GM19463 (cell line): ENCODE results near the gene FAM114A1.

Experiments
- ATAC-seq: cut with Tn5 transposase; IDR thresholded peaks from one replicate; pipeline ENCODE4 v1.9.1; 2021; ENCODE audit warnings: mild to moderate bottlenecking, moderate library complexity; ENCODE audit not compliant: unreplicated experiment

The FAM114A1 gene

GRCh38 chr4:38867478-38868058 lies at the start of gene FAM114A1:
FAM114A1 (plus strand) TSS chr4:38867806; CDS start chr4:38878079, 10,273 bp downstream.
- ATAC-seq = peak; percentile 97

DNA sequence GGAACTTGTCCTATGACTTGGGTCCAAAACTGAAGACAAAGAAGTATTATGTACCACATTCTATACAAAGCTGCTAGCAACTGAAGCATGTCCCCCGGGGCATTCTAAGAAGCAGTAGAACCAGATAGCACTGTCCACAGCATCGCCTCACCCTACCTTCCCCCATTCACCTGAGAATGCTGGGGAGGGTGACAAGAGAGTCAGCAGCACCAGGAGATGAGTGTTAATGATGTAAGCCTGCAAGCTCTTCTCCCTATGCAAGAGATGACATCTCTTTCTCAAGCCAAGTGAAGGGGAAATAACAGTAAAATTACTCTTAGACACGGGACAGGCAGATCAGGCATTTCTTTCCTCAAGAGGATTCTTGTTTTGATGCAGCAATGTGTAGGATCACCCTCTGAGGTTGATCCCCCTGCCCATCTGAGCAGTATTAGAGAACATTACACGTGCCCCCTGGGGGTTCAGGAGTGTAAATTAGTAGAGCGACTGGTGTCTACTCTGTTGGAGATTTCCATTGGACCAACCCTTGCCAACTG lies 49.1 kb upstream of the FAM114A1 start:
- ATAC-seq = peak; percentile 57

GRCh38 chr4:38819569-38819968 lies 48.0 kb upstream of the FAM114A1 start:
- peak; percentile 28 for ATAC-seq

DNA sequence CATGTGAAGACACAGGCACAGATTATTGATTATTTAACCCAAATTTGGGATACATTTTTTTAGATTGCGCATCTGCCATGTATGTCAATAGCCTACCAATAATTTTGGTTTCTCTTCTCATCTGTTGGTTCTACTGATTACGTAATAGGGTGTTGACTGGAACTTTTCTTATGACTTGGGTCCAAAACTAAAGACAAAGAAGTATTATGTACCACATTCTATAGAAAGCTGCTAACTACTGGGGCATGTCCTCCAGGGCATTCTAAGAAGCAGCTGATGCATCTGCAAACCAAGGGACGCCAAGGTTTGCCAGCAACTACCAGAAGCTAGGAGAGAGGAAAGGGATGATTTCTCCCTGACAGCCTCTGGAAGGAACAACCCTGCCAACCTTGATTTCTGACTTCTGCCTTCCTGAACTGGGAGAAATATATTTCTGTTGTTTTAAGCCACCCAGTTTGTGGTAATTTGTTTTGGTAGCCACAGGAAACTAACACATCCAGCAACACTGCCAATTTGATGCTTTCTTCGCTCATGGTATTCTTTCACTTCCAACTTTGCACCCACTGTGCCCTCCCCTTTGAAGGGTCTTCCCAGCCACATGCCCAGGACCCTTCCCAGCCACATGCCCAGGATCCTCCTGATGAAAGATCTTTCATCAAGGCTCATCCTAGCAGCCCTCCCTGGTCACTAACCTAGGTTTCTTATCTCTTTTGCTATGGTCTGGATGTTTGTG lies 47.1 kb upstream of the FAM114A1 start:
- peak; percentile 50 for ATAC-seq

- no peak for ATAC-seq
These were observed 45.9 kb upstream of the FAM114A1 start for GRCh38 chr4:38821739-38822138.

DNA sequence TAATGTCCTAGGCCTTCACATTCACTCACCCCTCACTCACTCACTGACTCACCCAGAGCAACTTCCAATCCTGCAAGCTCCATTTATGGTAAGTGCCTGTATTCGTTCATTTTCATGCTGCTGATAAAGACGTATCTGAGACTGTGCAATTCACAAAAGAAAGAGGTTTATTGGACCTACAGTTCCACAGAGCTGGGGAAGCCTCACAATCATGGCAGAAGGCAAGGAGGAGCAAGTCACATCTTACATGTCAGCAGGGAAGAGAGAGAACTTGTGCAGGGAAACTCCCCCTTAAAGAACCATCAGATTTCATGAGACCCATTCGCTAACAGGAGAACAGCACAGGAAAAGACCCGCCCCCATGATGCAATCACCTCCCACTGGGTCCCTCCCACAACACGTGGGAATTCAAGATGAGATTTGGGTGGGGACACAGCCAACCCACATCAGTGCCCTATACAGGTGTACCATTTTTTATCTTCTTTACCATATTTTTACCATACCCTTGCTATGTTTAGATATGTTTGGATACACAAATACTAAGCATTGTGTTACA lies 44.8 kb upstream of the FAM114A1 start:
- ATAC-seq = no peak

DNA sequence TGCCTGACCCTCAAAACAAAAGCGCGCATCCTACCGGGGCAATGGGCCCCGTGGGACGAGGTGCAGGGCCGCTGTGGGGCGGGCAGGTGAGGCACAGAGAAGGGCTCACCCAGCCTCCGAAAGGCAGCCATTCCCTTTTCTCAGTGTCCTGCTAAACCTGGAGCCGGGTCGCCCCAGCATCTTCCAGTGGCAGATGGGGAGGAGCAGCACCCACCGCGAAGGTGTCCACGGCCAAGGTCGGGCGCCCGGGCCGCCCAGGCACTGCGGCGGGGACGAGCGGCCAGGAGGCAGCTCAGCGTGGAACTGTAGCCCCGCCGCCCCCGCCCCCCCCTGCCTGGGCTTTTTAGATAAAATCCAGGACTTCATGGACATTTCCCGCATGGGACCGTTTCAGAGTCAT lies 43.8 kb upstream of the FAM114A1 start:
- ATAC-seq = no peak

- no peak for ATAC-seq
These were observed 38.4 kb upstream of the FAM114A1 start for GRCh38 chr4:38829237-38829636.

GRCh38 chr4:38831653-38832052 lies 36.0 kb upstream of the FAM114A1 start:
- no peak for ATAC-seq

DNA sequence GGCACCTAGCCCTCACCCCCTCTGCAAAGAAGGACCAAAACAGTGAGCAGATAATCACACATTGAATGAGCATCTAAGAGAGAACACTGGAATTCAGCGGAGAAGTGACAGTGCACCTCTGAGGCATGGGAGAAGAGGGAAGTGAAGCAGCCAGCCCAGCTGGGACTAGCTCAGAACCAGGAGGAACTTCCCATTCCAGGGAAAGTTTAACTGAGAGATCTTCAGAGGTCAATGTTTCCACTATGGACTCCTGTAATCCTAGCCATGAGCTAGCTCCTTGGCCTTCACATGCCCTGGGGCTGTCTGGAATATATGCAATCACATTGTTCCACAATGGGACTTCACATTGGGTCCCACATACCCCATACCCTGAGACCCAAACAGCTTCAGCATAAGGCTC lies 35.4 kb upstream of the FAM114A1 start:
- no peak for ATAC-seq

GRCh38 chr4:38832624-38833528 lies 34.7 kb upstream of the FAM114A1 start:
- ATAC-seq = no peak

GRCh38 chr4:38834570-38834969 lies 33.0 kb upstream of the FAM114A1 start:
- no peak for ATAC-seq

- ATAC-seq = no peak
These were observed 30.3 kb upstream of the FAM114A1 start for GRCh38 chr4:38837334-38837733.

- ATAC-seq = no peak
These were observed 29.8 kb upstream of the FAM114A1 start for GRCh38 chr4:38837849-38838248.

DNA sequence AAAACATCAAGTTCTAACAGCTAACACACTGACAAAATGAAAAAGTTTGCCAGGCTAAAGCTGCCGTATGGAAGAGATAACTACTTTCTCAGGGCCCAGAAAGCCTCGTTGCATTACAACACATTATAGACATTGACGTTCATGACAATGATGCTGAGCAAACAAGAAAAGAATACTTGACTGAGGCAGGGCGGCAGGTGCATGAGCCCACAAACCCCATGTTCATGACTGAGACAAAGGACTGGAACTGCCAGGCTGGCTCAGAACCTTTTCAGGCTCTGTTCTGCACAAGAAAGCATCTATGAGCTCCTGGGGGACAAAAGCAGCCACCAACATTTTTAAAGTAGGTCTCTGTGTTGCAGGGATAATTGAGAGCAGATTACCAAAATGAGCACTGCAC lies 24.6 kb upstream of the FAM114A1 start:
- no peak for ATAC-seq

DNA sequence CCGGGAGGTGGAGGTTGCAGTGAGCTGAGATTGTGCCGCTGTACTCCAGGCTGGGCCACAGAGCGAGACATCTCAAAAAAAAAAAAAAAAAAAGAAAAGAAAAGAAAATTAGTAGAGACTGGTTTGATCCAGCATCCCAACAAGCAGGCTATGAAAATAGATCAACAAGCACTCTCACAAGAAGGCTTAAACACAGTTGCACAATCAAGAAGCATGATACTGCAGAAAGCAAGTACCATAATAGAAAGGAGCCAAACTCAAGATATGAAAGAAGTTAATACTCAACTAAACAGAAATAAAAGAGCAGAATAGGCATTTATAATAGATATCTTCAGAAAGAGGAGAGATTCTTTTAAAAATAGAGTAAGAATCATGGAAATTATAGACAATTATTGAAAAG lies 21.6 kb upstream of the FAM114A1 start:
- no peak for ATAC-seq

DNA sequence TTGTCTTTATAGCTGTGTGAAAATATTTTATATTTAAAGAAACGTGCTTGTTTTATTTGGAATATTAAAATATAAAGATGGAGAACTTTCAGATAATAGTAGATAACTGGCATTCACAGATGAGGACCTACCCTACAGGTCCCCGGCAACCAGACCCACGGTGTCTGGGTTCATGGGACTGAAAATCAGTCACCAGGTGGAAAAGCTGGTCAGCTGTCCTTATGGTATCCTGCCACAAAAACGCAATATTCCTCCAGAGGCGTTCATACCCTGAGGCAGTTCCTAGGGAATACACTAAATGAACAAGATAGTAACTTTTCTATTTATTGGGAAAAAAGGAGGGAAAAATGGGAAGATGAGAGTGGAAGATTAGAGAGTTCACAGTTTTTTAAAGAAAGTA lies 12.1 kb upstream of the FAM114A1 start:
- no peak for ATAC-seq

DNA sequence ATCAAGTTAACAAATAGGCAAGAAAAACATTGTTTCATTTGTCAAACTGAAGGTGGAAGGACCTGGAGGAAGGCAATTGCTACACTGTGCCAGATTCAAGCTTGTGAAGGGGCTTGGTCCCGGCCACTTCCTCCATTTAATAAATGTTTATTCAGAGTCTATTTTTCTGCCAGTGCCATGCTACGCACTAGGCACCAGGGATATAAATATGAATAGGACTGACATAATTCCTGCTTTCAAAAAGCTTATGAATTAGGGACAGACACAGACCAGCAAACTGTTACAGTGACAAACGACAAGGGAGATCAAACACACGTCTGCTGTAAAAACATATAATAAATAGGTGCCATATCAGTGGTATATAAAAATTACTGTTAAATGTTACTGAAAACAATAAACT lies 11.6 kb upstream of the FAM114A1 start:
- ATAC-seq = no peak

- no peak for ATAC-seq
These were observed 10.9 kb upstream of the FAM114A1 start, which contains the start of gene TLR6 for GRCh38 chr4:38856524-38857337. TLR6 (minus strand) TSS chr4:38856817; CDS start chr4:38829473, 27,344 bp downstream.
